ENCODE measurements around the gene TRIOBP.

DNA sequence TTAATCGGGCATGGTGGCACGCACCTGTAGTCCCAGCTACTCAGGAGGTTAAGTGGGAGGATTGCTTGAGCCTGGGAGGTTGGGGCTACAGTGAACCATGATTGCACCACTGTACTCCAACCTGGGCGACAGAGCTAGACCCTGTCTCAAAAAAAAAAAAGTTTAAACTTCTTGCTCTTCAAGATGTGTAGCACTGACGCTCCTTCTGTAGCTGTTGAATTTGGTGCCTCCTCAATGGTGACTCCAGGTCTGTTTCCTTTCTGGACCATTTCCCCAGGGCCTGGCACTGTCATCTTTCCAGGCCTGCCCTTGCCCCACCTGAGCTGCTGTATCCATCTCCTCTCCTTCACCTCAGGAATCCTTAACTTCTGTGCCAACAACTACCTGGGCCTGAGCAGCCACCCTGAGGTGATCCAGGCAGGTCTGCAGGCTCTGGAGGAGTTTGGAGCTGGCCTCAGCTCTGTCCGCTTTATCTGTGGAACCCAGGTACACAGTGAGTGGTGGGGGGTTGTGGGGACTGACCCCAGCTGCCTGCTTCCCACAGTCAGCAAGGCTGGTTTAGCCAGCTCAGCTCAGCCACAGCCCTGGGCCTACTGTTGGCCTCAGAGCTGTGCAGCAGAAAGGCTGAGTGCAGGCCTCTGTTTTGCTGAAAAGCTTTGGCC, 113.0 kb downstream of the TRIOBP start:
- TF ChIP-seq FOS (IDR thresholded peaks at IDR 0.05; ENCODE audit: borderline replicate concordance, insufficient read depth, low read length) (no peak), POLR2AphosphoS5 (IDR thresholded peaks at IDR 0.05; ENCODE audit: insufficient read depth, low read depth, low read length) (no peak)
- TF ChIP-seq, protein P1, sequence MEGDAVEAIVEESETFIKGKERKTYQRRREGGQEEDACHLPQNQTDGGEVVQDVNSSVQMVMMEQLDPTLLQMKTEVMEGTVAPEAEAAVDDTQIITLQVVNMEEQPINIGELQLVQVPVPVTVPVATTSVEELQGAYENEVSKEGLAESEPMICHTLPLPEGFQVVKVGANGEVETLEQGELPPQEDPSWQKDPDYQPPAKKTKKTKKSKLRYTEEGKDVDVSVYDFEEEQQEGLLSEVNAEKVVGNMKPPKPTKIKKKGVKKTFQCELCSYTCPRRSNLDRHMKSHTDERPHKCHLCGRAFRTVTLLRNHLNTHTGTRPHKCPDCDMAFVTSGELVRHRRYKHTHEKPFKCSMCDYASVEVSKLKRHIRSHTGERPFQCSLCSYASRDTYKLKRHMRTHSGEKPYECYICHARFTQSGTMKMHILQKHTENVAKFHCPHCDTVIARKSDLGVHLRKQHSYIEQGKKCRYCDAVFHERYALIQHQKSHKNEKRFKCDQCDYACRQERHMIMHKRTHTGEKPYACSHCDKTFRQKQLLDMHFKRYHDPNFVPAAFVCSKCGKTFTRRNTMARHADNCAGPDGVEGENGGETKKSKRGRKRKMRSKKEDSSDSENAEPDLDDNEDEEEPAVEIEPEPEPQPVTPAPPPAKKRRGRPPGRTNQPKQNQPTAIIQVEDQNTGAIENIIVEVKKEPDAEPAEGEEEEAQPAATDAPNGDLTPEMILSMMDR (IDR thresholded peaks at IDR 0.05; ENCODE audit: extremely low read depth in 1 of 2, insufficient read depth in 1 of 2, low read depth in 1 of 2, low read length in 2 of 2), result no peak

Measured in endothelial cell of umbilical vein (primary cell).